HCT116 (cell line): Measurements from ENCODE around the gene CRADD. TPM values are rescaled to one million over a fixed set of nuclear protein-coding genes. Genes with fewer than 3 reads are reported as not detected.

Experiments
- ATAC-seq: fragments of 200-7000 bp; cut with Tn5 transposase; 2 replicates; pipeline ENCODE4 v1.9.1; 2020; ENCODE audit warnings: mild to moderate bottlenecking, moderate library complexity
- BruUV-seq: library from RNA; stranded (reverse); fragments of 400-500 nt; replicated peaks from 2 replicates; lab custom pipeline; 2021; lab: Mats Ljungman, UMichigan
- CTCF ChIA-PET: fragments of 300-600 bp; sonication (Branson Sonifier 250); formaldehyde crosslinking; loops from one replicate; lab custom pipeline; 2021; ENCODE audit warnings: antibody characterized with exemption; lab: Charles Lee
- POLR2A ChIA-PET: fragments of 300-600, 350-600 bp; sonication (Branson Sonifier 250); formaldehyde crosslinking; loops from one replicate; lab custom pipeline; 2021; ENCODE audit warnings: antibody characterized with exemption; lab: Charles Lee
- RAD21 ChIA-PET, 2 experiments: fragments of 300-600 bp; sonication (Branson Sonifier 250); formaldehyde crosslinking; loops; one replicate each; lab custom pipeline; 2023; ENCODE audit warnings: low total read pairs in 2 of 2; ENCODE audit not compliant: uncharacterized antibody in 2 of 2, unreplicated experiment in 2 of 2, low non-redundant PET in 1 of 2; lab: Charles Lee
- DNase-seq: peaks from one replicate; pipeline ENCODE4 v3.0.0-alpha.2; 2010; ENCODE audit warnings: low read depth, low spot score
- H2AFZ ChIP-seq: fragments of 200-600 bp; shearing (Covaris generic), sonication (generic); 2 replicates; pipeline ENCODE4 v1.6.1; 2017; ENCODE audit warnings: low read depth, mixed run types, mixed read lengths, antibody characterized with exemption, low read length; ENCODE audit not compliant: poor library complexity, severe bottlenecking
- H3K27ac ChIP-seq: 2 replicates; pipeline ENCODE4 v1.5.1; 2012; ENCODE audit warnings: low read depth, low read length
- H3K27me3 ChIP-seq: fragments of 200-600 bp; sonication (generic); 2 replicates; pipeline ENCODE4 v1.6.1; 2016; ENCODE audit warnings: mixed run types, low read length, mixed read lengths; ENCODE audit not compliant: insufficient read depth
- H3K36me3 ChIP-seq, 2 experiments: fragments of 200-500 bp in 1 of 2; fragments of 200-600 bp in 1 of 2; sonication (Bioruptor generic) in 1 of 2; sonication (generic) in 1 of 2; 2 replicates each; pipeline versions ENCODE4 v1.5.1 to v1.6.1; 2014 to 2016; ENCODE audit warnings: low read length in 2 of 2, inconsistent platforms in 1 of 2, mixed read lengths in 1 of 2, mixed run types in 1 of 2; ENCODE audit not compliant: insufficient read depth in 2 of 2, control insufficient read depth in 1 of 2
- H3K4me1 ChIP-seq, 2 experiments: fragments of 200-600 bp in 1 of 2; sonication (generic) in 1 of 2; 2 replicates each; pipeline versions ENCODE4 v1.5.1 to v1.6.1; 2012 to 2017; ENCODE audit warnings: low read length in 2 of 2, inconsistent platforms in 1 of 2, mild to moderate bottlenecking in 1 of 2, mixed read lengths in 1 of 2, mixed run types in 1 of 2, moderate library complexity in 1 of 2; ENCODE audit not compliant: insufficient read depth in 2 of 2, control insufficient read depth in 1 of 2
- H3K4me2 ChIP-seq: fragments of 200-600 bp; sonication (generic); 2 replicates; pipeline ENCODE4 v1.6.1; 2017; ENCODE audit warnings: mixed run types, low read length, mixed read lengths
- H3K4me3 ChIP-seq, 2 experiments: fragments of 200-600 bp in 1 of 2; sonication (generic) in 1 of 2; replicated peaks in 1 of 2; 2 replicates each; pipeline ENCODE4 v1.5.1; 2011 to 2016; ENCODE audit warnings: low read length in 2 of 2, control low read depth in 1 of 2, low read depth in 1 of 2, mild to moderate bottlenecking in 1 of 2, mixed read lengths in 1 of 2, mixed run types in 1 of 2
- H3K79me2 ChIP-seq: fragments of 200-600 bp; sonication (generic); 2 replicates; pipeline ENCODE4 v1.6.1; 2017; ENCODE audit warnings: mild to moderate bottlenecking, mixed run types, low read length, moderate library complexity, mixed read lengths; ENCODE audit not compliant: insufficient read depth
- H3K9ac ChIP-seq: fragments of 200-600 bp; sonication (generic); 2 replicates; pipeline ENCODE4 v1.6.1; 2016; ENCODE audit warnings: low read length, mixed read lengths
- H3K9me2 ChIP-seq: fragments of 200-600 bp; sonication (generic), shearing (Covaris generic); 2 replicates; pipeline ENCODE4 v1.6.1; 2017; ENCODE audit warnings: mixed run types, mild to moderate bottlenecking, moderate library complexity; ENCODE audit not compliant: insufficient read depth
- H3K9me3 ChIP-seq, 2 experiments: fragments of 200-500 bp in 1 of 2; fragments of 200-600 bp in 1 of 2; sonication (Bioruptor generic) in 1 of 2; sonication (generic) in 1 of 2; 2 replicates each; pipeline ENCODE4 v1.6.1; 2014 to 2017; ENCODE audit warnings: low read length in 2 of 2, mixed read lengths in 2 of 2, inconsistent platforms in 1 of 2, low read depth in 1 of 2, mild to moderate bottlenecking in 1 of 2, mixed run types in 1 of 2, moderate library complexity in 1 of 2; ENCODE audit not compliant: control insufficient read depth in 1 of 2, insufficient read depth in 1 of 2
- H4K20me1 ChIP-seq: fragments of 200-600 bp; sonication (generic), shearing (Covaris generic); 2 replicates; pipeline ENCODE4 v1.6.1; 2017; ENCODE audit warnings: mixed run types, mild to moderate bottlenecking, moderate library complexity; ENCODE audit not compliant: insufficient read depth
- ELF1 ChIP-seq: IDR thresholded peaks from 2 replicates; pipeline ENCODE4 v1.6.1; 2012; ENCODE audit warnings: low read depth, borderline replicate concordance
- EZH2phosphoT487 ChIP-seq: fragments of 200-600 bp; IDR thresholded peaks from 2 replicates; pipeline ENCODE4 v1.6.1; 2018; ENCODE audit warnings: antibody characterized with exemption, borderline replicate concordance
- JUND ChIP-seq: IDR thresholded peaks from 2 replicates; pipeline ENCODE4 v1.6.1; 2012
- POLR2A ChIP-seq: IDR thresholded peaks from 2 replicates; pipeline ENCODE4 v1.7.0; 2011; ENCODE audit warnings: borderline replicate concordance; ENCODE audit not compliant: insufficient read depth, insufficient read length; ENCODE audit errors: extremely low read depth
- SP1 ChIP-seq: IDR thresholded peaks from 2 replicates; pipeline ENCODE4 v1.6.1; 2012; ENCODE audit warnings: low read depth
- SRF ChIP-seq: IDR thresholded peaks from 2 replicates; pipeline ENCODE4 v1.6.1; 2012; ENCODE audit warnings: low read depth
- ZFX ChIP-seq: fragments of 450-650 bp; IDR thresholded peaks from 2 replicates; pipeline ENCODE4 v1.6.1; 2017
- ZNF274 ChIP-seq: fragments of 200-500 bp; sonication (Bioruptor generic); IDR thresholded peaks from 2 replicates; pipeline ENCODE4 v1.6.1; 2014; ENCODE audit warnings: mild to moderate bottlenecking, low read depth, low read length, inconsistent platforms
- intact Hi-C: fragments of 100-400 bp; cut with micrococcal nuclease; formaldehyde crosslinking; loops from 2 replicates; pipeline ENCODE4 v1.10.0; 2022
- total RNA-seq: library from RNA; stranded (reverse); gene quantifications from one replicate; pipeline ENCODE4 v1.2.1, GENCODE V29; 2021; ENCODE audit not compliant: unreplicated experiment
- TF ChIP-seq, protein P1 (sequence below): IDR thresholded peaks from 2 replicates; pipeline ENCODE4 v1.6.1; 2011; ENCODE audit warnings: mild to moderate bottlenecking, low read length, moderate library complexity; ENCODE audit not compliant: insufficient replicate concordance; ENCODE audit errors: extremely low read depth
- TF ChIP-seq, protein P2 (sequence below), 3 experiments: fragments of 200-600 bp in 1 of 3; sonication (generic) in 1 of 3; IDR thresholded peaks in 2 of 3; conservative IDR thresholded peaks in 1 of 3; 2 replicates each; pipeline ENCODE4 v1.5.1; 2012 to 2017; ENCODE audit warnings: low read depth in 2 of 3, low read length in 2 of 3, antibody characterized with exemption in 1 of 3, borderline replicate concordance in 1 of 3, control low read depth in 1 of 3, mild to moderate bottlenecking in 1 of 3, mixed read lengths in 1 of 3, mixed run types in 1 of 3, moderate library complexity in 1 of 3; ENCODE audit not compliant: insufficient read depth in 1 of 3

Gene CRADD
- total RNA-seq, 1 experiment from 2014 or later, result 12.2 TPM

DNA sequence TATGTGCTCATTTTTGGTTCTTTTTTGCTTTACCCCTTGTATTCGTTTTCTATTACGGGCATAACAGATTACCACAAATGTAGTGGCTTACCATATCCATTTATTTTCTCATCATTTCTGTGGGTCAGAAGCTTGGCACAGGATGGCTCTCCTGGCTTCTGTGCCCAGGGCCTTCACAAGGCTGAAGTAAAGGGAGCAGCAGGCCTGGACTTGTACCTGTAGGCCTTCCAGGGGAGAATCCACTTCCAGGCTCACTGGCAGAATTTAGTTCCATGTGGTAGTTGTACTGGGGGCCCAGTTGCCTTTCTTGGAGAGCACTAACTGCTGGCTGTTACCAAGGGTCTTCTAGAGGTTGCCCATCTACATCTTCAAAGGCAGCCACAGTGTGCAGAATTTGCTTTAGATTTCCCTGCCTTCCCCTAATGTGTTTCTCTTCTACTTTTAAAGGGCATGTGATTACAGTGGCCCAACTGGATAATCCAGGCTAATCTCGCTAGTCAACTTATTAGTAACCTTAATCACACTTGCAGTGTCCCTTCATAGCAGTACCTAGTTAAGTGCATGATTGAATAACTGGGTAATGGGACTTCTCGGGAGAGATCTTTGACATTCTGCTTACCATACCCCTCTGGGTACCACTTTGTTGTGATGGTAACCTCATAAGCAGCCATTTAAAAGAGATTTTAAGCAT, 67.0 kb downstream of the CRADD start:
- H3K9ac ChIP-seq, result no peak overlapping the region
- no peak for ATAC-seq
- no peak overlapping the region for H2AFZ ChIP-seq
- ChIA-PET RAD21 (no interaction called here), CTCF (no interaction called here), POLR2A (no interaction called here)
- no peak for DNase-seq
- H3K4me3 ChIP-seq, result no peak overlapping the region
- H3K27ac ChIP-seq, result no peak overlapping the region
- H3K9me3 ChIP-seq, result no peaks in the 10 kb centered on the region
- H3K79me2 ChIP-seq, result no peaks in the 10 kb centered on the region
- no peaks in the 10 kb centered on the region for H3K27me3 ChIP-seq
- peaks cover 7 to 30% of the 10 kb centered on the region in 2 experiments; a peak in 3 of 4 replicates for H3K4me1 ChIP-seq
- H3K4me2 ChIP-seq, result no peak overlapping the region
- intact Hi-C loops, result loop anchor here (2.0 to 5.0 kb wide), 2 partner anchors 67 to 241 kb away; partner anchors contain the start of gene CRADD
- H4K20me1 ChIP-seq, result no peaks in the 10 kb centered on the region
- BruUV-seq, result no TSS peak
- H3K9me2 ChIP-seq, result no peaks in the 10 kb centered on the region
- TF ChIP-seq, protein P1, sequence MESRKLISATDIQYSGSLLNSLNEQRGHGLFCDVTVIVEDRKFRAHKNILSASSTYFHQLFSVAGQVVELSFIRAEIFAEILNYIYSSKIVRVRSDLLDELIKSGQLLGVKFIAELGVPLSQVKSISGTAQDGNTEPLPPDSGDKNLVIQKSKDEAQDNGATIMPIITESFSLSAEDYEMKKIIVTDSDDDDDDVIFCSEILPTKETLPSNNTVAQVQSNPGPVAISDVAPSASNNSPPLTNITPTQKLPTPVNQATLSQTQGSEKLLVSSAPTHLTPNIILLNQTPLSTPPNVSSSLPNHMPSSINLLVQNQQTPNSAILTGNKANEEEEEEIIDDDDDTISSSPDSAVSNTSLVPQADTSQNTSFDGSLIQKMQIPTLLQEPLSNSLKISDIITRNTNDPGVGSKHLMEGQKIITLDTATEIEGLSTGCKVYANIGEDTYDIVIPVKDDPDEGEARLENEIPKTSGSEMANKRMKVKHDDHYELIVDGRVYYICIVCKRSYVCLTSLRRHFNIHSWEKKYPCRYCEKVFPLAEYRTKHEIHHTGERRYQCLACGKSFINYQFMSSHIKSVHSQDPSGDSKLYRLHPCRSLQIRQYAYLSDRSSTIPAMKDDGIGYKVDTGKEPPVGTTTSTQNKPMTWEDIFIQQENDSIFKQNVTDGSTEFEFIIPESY, result no peak
- TF ChIP-seq POLR2A, result no peak
- TF ChIP-seq ZNF274, result no peak
- TF ChIP-seq, protein P2, sequence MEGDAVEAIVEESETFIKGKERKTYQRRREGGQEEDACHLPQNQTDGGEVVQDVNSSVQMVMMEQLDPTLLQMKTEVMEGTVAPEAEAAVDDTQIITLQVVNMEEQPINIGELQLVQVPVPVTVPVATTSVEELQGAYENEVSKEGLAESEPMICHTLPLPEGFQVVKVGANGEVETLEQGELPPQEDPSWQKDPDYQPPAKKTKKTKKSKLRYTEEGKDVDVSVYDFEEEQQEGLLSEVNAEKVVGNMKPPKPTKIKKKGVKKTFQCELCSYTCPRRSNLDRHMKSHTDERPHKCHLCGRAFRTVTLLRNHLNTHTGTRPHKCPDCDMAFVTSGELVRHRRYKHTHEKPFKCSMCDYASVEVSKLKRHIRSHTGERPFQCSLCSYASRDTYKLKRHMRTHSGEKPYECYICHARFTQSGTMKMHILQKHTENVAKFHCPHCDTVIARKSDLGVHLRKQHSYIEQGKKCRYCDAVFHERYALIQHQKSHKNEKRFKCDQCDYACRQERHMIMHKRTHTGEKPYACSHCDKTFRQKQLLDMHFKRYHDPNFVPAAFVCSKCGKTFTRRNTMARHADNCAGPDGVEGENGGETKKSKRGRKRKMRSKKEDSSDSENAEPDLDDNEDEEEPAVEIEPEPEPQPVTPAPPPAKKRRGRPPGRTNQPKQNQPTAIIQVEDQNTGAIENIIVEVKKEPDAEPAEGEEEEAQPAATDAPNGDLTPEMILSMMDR (IDR thresholded peaks at IDR 0.05 in 2 of 3, conservative IDR thresholded peaks at IDR 0.05 in 1 of 3; ENCODE audit: borderline replicate concordance in 1 of 3, insufficient read depth in 1 of 3, low read depth in 2 of 3, low read length in 2 of 3), result no peak
- no peak for TF ChIP-seq SP1
- no peak for TF ChIP-seq ELF1
- TF ChIP-seq SRF, result no peak
- no peak for TF ChIP-seq EZH2phosphoT487
- TF ChIP-seq ZFX, result no peak
- TF ChIP-seq JUND, result no peak
- TF ChIP-seq, all 23 proteins: peak for 0
- H3K36me3 ChIP-seq, result no peaks in the 10 kb centered on the region
